HG03159 (cell line): ENCODE results near the gene NEK2.
"Not testable (repeated sequence)": the region's sequence is repeated elsewhere in the genome, so short reads cannot be mapped to it uniquely, and the experiment has no call there.

Experiments used
- ATAC-seq: cut with Tn5 transposase; IDR thresholded peaks from one replicate; pipeline ENCODE4 v1.9.1; 2021; ENCODE audit warnings: mild to moderate bottlenecking, moderate library complexity; ENCODE audit not compliant: unreplicated experiment

NEK2 gene

DNA sequence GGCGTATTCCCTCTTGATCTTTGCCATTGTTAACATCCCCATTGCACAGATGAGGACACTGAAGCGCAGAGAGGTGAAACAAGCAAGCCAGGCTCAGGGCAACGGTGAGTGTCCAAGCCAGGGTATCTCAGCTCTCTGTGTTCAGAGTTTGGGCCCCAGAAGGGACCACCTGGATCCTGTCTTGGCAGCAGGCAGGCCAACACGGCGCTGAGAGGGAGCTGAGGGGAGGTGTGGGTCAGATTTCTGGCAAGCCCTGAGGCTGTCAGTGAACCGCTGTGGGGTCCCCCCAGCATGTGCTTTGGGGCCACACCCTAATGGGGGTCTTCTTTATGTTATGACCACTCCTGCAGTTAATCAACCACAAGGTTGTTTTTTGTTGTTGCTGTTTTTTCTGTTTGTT is 23.1 kb downstream of the NEK2 start:
- no peak for ATAC-seq

- no peak for ATAC-seq
Observed at GRCh38 chr1:211650904-211651303, 24.5 kb downstream of the NEK2 start.

DNA sequence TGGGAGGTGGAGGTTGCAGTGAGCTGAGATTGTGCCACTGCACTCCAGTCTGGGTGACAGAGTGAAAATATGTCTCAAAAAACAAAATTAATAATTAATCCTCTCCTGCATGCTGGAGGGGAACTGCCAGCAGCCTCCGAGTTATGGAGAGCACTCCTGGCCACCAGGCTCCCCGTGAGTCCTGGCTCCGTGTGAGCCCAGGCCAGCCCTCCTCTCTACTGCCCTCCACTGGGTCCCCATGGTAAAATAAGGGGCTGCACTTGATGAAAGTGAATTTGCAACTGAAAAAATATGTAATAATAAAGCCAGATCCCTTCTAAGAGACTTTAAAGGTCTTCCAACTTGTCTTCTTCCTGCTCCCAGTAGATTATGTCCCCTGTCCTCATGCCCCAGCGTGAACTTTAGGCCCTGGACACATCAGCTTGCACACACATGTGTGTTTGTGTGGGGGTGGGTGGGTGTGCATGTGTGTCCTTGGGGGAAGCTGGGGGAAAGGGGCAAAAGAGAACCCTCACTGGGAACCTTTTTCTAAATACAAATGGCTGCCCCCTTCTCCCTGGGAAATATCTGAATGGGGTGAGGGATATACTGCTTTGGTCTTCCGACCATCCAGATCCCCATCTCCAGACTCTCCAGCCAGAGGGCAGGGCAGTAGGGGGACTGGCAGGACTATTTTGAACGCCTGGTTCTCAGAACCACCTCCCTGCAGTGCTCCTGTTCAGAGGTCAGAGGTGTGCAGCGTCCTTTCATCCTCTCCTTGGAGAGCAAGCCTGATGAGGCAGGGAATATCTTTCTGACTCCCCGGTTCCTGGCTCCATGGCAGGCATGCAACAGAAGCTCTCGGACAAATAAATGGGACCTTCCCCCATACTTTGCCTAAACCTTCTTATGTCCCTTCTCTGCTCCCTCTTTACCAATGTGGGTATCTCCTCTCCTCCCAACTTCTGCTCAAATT is 26.2 kb downstream of the NEK2 start:
- no peak for ATAC-seq

DNA sequence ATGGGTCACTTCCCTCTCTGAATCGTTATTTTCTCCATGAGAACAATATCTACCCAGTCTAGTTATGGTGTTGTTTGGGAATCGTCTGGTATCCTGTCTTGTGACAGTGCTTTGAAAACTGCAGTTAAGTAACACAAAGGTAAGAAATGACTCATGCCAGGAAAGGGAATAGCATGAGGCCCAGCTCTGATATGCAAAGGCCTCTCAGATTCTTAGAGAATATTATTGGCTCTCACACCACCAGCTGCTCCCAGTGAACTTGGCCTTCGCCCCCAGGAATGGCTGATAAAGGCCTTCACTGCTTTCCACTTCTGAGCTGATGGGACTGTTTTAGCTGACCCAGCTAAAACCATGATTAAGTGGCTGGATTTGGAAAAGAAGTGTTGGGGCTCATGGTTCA is 27.1 kb downstream of the NEK2 start:
- ATAC-seq = no peak

DNA sequence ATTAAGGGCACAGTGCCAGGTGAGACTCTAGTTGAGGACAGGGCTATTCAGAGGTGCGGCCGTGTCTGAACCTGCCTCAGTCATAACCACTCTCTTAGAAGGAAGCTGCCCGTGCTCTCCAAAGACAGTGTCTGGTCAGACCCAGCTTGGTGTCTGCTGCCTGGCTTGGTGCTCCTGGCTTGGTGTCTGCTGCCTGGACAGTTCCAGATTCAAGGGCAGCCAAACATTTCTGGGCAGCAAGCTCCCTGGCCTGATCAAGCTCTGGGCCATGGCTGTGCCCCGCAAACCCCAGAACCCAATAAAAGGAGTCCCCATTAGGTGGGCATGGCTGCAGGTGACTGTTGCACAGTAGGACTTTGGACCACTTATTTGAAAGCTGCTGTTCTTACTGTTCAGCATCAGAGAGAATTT is 27.7 kb downstream of the NEK2 start:
- ATAC-seq = no peak

DNA sequence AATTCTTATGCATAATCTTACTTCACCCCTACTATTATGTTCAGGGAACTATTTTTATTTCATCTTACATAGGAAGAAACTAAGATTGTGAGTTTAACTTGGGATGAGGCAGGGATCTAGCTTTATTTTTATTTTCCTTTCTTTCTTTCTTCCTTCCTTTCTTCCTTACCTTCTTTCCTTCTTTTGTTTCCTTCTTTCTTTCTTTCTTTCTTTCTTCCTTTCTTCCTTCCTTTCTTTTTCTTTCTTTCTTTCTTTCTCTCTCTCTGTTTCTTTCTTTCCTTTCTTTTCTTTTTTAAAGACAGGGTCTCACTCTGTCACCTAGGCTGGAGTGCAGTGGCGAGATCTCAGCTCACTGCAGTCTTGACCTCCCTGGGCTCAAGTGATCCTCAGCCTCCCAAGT is 28.9 kb downstream of the NEK2 start:
- ATAC-seq = no peak

- not testable (repeated sequence) for ATAC-seq
Observed at GRCh38 chr1:211645601-211646000, 29.8 kb downstream of the NEK2 start.

DNA sequence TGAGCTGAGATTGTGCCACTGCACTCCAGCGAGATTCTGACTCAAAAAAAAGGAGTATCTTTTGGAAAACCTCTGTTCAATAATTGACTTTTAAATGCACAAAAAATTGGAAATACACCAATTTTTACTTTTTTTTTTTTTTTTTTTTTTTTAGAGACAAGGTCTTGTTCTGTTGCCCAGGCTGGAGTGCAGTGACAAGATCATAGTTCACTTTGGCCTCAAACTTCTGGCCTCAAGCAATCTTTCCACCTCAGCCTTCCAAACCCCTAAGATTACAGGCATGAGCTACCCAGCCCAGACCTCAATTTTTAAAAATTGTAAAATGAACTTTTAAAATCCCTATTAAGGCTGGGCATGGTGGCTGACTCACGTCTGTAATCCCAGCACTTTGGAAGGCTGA is 30.8 kb downstream of the NEK2 start:
- ATAC-seq = no peak

- no peak for ATAC-seq
Observed at GRCh38 chr1:211643324-211644212, 31.9 kb downstream of the NEK2 start.

- ATAC-seq = no peak
Observed at GRCh38 chr1:211642870-211643269, 32.6 kb downstream of the NEK2 start.

DNA sequence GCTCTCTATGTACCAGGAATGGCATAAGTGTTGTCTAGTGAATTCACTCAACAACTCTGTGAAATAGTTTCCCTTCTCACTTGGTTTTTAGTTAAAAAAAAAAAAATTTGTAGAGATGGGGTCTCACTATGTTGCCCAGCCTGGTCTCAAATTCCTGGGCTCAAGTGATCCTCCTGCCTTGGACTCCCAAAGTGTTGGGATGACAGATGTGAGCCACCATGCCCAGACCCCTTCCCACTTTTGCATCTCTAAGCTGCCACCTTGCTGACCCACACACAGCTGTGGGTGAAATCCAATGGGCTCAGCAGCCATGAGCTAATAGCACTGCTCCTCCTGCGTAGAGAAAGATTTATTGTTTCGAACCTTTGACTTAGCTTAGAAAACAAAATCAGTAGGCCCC is 33.5 kb downstream of the NEK2 start:
- ATAC-seq = no peak

DNA sequence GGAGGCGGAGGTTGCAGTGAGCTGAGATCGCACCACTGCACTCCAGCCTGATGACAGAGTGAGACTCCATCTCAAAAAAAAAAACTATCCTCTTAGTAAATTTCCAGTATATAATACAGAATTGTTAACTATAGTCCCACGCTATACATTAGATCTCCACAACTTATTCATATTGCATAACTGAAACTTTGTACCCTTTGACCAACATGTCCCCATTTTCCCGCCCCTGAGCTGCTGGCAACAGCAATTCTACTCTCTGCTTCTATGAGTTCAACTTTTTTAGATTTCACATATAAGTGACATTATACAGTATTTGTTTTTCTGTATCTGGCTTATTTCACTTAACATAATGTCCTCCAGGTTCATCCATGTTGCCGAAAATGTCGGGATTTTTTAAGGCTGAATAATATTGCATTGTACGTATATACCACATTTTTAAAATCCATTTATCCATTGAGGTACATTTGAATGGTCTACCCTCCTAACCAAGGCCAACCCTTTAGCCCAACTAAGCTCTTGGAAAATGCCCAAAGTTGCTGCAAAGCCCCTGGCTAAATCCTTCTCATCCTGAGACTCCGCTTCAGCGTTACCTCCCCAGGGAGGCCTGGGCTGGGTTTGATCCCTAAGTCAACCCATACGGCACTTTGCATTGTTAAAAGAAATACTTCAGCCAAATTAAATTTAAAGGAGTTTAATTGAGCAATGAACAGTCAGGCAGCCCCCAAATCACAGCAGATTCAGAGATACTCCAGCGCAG is 34.2 kb downstream of the NEK2 start:
- ATAC-seq = no peak

GRCh38 chr1:211640301-211640630 is 35.2 kb downstream of the NEK2 start:
- no peak for ATAC-seq

GRCh38 chr1:211639475-211640300 is 35.7 kb downstream of the NEK2 start:
- no peak for ATAC-seq

DNA sequence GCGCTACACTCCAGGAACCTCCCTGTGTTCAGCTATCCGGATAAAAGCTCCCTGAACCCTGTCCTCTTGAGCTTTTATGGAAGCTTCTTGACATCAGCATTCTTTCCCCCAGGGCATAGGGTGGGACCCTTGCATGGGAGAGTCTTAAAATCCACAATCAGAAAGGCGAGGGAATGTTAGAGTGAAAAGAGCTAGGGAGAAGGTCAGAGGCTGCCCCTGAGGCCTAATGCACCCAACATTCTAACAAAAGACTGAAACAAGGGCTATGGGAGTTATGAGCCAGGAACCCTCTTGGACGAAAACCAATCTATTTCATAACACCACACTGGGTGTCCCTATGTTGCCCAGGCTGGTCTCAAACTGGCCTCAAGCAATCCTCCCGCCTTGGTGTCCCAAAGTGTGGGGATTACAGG is 36.7 kb downstream of the NEK2 start:
- ATAC-seq = no peak

- no peak for ATAC-seq
Observed at GRCh38 chr1:211638246-211638645, 37.2 kb downstream of the NEK2 start.

- no peak for ATAC-seq
Observed at GRCh38 chr1:211637066-211637465, 38.4 kb downstream of the NEK2 start.

GRCh38 chr1:211636575-211637029 is 38.8 kb downstream of the NEK2 start:
- ATAC-seq = not testable (repeated sequence)

DNA sequence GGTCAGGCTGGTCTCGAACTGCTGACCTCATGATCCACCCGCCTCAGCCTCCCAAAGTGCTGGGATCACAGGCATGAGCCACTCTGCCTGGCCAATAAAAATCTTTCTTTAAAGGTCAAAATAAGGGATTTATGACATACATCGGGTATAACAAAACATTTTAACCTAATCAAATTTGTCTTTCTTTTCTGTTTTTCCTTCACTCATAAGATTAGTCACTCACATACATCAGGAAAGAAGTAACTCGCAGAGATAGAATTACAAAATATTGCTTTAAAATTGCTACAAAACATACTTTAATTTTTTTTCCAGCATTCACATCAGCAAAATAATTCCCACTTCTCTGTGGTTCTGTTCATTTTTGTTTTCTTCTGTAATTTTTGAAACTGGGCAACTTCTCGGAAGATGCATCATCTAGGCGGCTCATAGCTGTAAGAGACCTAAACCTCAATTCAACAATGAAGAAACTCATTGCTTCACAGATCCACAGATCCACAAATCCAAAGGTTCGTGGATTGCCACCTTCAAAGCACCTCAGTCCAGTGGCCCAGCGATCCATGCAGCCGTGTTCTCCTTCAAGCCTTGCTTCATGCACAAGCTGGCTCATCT is 39.7 kb downstream of the NEK2 start:
- no peak for ATAC-seq

- no peak for ATAC-seq
Observed at GRCh38 chr1:211634931-211635330, 40.5 kb downstream of the NEK2 start.
